ENCODE measurements around the gene UBE2Z. TPM values are rescaled to one million over a fixed set of nuclear protein-coding genes. Genes with fewer than 3 reads are reported as not detected.

UBE2Z gene
- total RNA-seq, 1 donor, result 120 TPM

- DNase-seq (ENCODE audit: low read depth), result no peak
- TF ChIP-seq, protein P1, sequence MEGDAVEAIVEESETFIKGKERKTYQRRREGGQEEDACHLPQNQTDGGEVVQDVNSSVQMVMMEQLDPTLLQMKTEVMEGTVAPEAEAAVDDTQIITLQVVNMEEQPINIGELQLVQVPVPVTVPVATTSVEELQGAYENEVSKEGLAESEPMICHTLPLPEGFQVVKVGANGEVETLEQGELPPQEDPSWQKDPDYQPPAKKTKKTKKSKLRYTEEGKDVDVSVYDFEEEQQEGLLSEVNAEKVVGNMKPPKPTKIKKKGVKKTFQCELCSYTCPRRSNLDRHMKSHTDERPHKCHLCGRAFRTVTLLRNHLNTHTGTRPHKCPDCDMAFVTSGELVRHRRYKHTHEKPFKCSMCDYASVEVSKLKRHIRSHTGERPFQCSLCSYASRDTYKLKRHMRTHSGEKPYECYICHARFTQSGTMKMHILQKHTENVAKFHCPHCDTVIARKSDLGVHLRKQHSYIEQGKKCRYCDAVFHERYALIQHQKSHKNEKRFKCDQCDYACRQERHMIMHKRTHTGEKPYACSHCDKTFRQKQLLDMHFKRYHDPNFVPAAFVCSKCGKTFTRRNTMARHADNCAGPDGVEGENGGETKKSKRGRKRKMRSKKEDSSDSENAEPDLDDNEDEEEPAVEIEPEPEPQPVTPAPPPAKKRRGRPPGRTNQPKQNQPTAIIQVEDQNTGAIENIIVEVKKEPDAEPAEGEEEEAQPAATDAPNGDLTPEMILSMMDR (IDR thresholded peaks at IDR 0.05; ENCODE audit: insufficient read depth, low read depth, low read length), result no peak
- no peak overlapping the region for H3K4me3 ChIP-seq (ENCODE audit: low read depth, low read length)
These were observed 25.0 kb upstream of the UBE2Z start for GRCh38 chr17:48883171-48883570.

- DNase-seq (ENCODE audit: low read depth), result no peak
- TF ChIP-seq, protein P1 (IDR thresholded peaks at IDR 0.05; ENCODE audit: insufficient read depth, low read depth, low read length), result no peak
- no peak overlapping the region for H3K4me3 ChIP-seq (ENCODE audit: low read depth, low read length)
These were observed 18.1 kb upstream of the UBE2Z start for GRCh38 chr17:48890086-48890485.

- TF ChIP-seq, protein P1 (IDR thresholded peaks at IDR 0.05; ENCODE audit: insufficient read depth, low read depth, low read length), result no peak
- DNase-seq (ENCODE audit: low read depth), result peak; percentile 30
- H3K4me3 ChIP-seq (ENCODE audit: low read depth, low read length), result peak overlapping the region; percentile 99
These were observed 15.1 kb upstream of the UBE2Z start for GRCh38 chr17:48892940-48893645.

DNA sequence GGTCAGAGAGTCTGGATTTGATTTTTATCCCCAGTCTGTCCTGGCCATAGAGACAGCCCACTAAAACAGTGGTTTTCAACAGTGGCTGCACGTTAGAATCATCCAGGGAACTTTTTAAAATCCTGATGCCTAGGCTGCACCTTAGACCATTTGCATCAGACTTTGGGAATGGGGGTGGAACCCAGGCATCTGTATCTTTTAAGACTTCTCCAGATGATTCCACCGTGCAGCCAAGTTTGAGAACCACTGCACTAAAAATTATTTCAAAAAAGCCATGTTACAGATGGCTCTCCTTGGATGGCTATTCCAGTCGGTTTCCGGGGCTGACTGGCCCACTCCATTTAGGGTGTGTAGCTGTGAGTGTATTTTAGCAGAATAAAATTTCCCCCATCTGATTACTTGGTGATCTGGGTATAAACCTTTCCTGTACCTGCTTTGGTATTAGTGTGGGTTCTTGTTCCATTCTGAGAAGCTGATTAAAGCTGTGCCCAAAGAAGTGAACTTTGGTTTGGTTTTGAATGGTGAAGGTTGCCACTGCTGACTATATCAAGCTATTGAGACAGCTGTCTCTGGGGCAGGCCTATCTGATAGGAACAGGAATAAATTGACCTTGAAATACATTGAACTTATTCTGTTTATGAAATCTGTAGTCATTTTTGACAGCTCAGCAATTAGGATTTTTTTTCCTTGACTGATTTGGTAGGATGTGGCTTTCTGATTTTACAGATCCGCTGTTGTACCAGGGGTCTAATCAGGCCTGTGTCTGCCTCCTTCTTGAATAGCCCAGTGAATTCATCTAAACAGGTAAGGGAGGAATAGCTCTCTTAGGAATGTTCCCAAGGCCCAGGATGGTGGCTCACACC, 14.3 kb upstream of the UBE2Z start:
- H3K4me3 ChIP-seq (ENCODE audit: low read depth, low read length), result peak overlapping the region; percentile 99
- no peak for DNase-seq (ENCODE audit: low read depth)
- TF ChIP-seq, protein P1 (IDR thresholded peaks at IDR 0.05; ENCODE audit: insufficient read depth, low read depth, low read length), result no peak

- TF ChIP-seq, protein P1 (IDR thresholded peaks at IDR 0.05; ENCODE audit: insufficient read depth, low read depth, low read length), result no peak
- no peak overlapping the region for H3K4me3 ChIP-seq (ENCODE audit: low read depth, low read length)
- DNase-seq (ENCODE audit: low read depth), result no peak
These were observed 13.3 kb upstream of the UBE2Z start for GRCh38 chr17:48894886-48895285.

- no peak for DNase-seq (ENCODE audit: low read depth)
- TF ChIP-seq, protein P1 (IDR thresholded peaks at IDR 0.05; ENCODE audit: insufficient read depth, low read depth, low read length), result no peak
- H3K4me3 ChIP-seq (ENCODE audit: low read depth, low read length), result no peak overlapping the region
These were observed 7.0 kb upstream of the UBE2Z start for GRCh38 chr17:48901241-48901640.

All from fibroblast of villous mesenchyme (primary cell).